ENCODE measurements around the gene FGGY.
"Not testable (repeated sequence)": the region's sequence is repeated elsewhere in the genome, so short reads cannot be mapped to it uniquely, and the experiment has no call there.

DNA sequence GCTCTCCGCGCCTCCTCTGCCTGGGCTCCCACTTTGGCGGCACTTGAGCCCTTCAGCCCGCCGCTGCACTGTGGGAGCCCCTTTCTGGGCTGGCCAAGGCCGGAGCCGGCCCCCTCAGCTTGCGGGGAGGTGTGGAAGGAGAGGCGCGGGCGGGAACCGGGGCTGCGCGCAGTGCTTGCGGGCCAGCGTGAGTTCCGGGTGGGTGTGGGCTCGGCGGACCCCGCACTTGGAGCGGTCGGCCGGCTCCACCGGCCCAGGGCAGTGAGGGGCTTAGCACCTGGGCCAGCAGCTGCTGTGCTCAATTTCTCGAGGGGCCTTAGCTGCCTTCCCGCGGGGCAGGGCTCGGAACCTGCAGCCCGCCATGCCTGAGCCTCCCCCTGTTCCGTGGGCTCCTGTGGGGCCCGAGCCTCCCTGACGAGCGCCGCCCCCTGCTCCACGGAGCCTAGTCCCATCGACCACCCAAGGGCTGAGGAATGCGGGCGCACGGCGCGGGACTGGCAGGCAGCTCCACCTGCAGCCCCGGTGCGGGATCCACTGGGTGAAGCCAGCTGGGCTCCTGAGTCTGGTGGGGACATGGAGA lies 175.2 kb downstream of the FGGY start:
- TF ChIP-seq, protein P1, sequence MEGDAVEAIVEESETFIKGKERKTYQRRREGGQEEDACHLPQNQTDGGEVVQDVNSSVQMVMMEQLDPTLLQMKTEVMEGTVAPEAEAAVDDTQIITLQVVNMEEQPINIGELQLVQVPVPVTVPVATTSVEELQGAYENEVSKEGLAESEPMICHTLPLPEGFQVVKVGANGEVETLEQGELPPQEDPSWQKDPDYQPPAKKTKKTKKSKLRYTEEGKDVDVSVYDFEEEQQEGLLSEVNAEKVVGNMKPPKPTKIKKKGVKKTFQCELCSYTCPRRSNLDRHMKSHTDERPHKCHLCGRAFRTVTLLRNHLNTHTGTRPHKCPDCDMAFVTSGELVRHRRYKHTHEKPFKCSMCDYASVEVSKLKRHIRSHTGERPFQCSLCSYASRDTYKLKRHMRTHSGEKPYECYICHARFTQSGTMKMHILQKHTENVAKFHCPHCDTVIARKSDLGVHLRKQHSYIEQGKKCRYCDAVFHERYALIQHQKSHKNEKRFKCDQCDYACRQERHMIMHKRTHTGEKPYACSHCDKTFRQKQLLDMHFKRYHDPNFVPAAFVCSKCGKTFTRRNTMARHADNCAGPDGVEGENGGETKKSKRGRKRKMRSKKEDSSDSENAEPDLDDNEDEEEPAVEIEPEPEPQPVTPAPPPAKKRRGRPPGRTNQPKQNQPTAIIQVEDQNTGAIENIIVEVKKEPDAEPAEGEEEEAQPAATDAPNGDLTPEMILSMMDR (IDR thresholded peaks at IDR 0.05; ENCODE audit: borderline replicate concordance, extremely low read depth, low read length, poor library complexity, severe bottlenecking): not testable (repeated sequence)
- TF ChIP-seq EZH2 (IDR thresholded peaks at IDR 0.05; ENCODE audit: borderline replicate concordance, low read depth, low read length, severe bottlenecking): not testable (repeated sequence)

Data from DND-41 (cell line).